Ramos (cell line): ENCODE measurements around the gene PDCL2.
"Not testable (repeated sequence)": the region's sequence is repeated elsewhere in the genome, so short reads cannot be mapped to it uniquely, and the experiment has no call there.

ENCODE experiments used
- in situ Hi-C: fragments of 300-500 bp; cut with MboI; formaldehyde crosslinking; loops from one replicate; pipeline ENCODE4 v1.14.3; 2022; ENCODE audit warnings: low sequenced_read_pairs; ENCODE audit not compliant: unreplicated experiment

The PDCL2 gene

DNA sequence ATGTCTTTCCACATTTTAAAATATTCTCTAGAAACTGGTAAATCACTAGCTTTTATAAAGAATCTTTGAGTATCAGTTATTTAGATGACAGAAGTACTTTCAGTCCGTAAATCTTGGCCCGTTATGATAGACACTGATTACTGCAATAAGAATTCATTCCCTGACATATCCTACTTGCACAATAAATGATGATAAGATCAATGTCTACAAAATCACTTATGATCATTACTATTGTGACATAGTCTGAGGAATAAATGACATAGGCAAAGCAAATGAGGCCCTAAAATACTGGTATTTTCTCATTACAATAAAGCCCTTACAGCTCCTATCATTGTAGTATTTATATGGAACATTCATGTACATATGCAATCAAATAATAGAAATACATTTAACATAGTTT lies 6.6 kb upstream of the PDCL2 start:
- in situ Hi-C loops: no loop called here

DNA sequence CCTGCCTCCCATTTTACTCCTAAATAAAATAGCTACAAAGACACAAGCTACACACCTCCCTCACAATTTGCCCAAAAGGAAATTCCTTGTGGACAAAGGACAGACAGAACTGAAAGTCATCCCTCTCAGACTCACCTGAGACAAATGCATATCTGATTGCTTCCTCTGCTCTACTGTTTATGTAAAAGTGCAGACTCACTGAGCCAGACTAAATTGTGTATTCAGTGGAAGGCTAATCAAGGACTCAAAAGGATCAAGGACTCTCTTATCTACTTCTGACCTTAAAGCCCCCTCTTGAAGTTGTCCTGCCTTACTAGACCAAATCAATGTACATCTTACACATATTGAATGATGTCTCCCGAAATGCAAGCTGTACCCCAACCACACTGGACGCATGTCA lies 3.9 kb downstream of the PDCL2 start:
- in situ Hi-C loops: no loop called here

DNA sequence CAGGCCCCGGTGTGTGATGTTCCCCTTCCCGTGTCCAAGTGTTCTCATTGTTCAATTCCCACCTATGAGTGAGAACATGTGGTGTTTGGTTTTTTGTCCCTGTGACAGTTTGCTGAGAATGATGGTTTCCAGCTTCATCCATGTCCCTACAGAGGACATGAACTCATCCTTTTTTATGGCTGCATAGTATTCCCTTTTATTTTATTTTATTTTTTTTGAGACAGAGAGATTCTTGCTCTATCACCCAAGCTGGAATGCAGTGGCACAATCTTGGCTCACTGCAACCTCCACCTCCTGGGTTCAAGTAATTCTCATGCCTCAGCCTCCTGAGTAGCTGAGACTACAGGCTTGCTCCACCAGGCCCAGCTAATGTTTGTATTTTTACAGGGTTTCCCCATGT lies 9.3 kb downstream of the PDCL2 start:
- in situ Hi-C loops: not testable (repeated sequence)

DNA sequence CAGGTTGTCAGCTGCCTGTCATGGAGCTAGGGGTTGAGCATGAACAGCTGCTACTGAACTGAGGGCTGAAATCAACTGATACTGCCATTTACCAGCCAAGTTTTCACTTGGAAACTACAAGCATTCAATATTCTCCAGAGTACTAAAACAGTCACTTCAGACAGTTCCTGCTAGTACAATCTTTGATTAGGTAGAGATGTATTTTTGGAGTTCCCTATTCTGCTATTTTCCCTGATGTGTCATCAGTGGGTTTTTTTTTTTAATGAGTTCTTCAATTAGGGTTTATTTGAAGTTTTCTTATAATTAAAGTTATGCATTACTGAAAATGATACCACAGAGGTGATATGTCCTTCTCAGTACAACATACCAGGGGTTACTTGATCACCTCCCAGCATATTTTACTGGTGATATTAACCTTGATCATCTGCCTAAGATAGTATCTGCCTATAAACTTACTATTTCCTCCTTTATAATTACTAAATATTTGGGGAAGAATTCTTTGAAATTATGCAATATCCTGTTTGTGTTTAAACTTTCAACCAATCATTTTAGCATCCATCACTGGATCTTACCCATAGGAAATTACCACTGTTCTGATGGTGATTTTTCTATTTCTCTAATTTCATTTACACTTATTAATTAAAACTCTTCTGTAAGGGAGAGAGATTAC lies 13.6 kb downstream of the PDCL2 start:
- in situ Hi-C loops: no loop called here

DNA sequence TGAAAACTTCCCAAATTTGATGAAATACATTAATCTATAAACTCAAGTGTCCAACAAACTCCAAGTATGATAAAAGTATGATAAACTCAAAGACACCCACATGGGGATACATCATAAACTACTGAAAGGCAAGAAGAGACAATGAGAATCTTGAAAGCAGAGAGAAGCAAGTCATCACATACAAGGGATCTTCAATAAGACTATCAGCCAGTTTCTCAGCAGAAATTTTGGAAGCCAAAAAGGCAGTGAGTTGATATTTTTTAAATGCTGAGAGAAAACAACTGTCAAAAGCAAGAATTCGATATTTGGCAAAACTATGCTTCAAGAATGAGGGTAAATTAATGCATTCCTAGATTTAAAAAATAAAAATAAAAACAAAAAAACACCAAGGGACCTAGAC lies 16.5 kb downstream of the PDCL2 start:
- in situ Hi-C loops: no loop called here

DNA sequence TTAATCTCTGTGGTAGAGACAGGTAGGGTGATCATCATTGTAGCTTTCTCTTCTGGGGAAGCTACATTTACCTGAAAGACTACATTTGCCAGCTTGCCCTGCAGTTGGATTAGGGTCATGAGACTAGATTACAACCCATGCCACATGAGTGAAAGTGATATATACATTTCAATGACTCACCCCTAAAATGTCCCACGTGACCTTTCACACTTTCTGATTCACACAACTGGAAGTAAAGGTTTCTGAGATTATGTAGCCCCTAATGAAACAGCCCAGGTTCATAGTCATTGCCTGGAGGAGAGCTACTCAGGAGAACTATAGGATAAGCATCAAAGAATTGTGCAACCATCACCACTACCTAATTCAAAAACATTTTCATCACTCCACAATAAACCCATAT lies 17.8 kb downstream of the PDCL2 start:
- in situ Hi-C loops: no loop called here

DNA sequence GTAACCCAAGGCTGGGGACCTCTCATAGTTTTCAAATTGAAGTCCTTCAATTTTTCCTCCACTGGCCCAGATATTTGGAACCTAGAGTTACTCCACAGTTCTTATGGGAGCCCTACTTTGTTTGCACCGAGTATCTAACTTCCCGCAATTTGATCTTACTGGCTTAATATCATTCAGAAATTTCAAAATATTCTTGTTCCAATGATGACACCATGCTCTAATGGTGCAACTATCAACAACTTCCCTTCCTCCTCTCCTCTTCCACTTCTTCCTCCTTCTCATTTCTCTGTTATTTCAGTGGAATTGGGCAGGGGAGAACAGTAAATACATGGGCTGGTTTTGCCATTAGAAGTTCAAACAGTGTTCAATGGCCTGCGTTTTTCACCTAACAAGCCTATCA lies 20.2 kb downstream of the PDCL2 start:
- in situ Hi-C loops: no loop called here

DNA sequence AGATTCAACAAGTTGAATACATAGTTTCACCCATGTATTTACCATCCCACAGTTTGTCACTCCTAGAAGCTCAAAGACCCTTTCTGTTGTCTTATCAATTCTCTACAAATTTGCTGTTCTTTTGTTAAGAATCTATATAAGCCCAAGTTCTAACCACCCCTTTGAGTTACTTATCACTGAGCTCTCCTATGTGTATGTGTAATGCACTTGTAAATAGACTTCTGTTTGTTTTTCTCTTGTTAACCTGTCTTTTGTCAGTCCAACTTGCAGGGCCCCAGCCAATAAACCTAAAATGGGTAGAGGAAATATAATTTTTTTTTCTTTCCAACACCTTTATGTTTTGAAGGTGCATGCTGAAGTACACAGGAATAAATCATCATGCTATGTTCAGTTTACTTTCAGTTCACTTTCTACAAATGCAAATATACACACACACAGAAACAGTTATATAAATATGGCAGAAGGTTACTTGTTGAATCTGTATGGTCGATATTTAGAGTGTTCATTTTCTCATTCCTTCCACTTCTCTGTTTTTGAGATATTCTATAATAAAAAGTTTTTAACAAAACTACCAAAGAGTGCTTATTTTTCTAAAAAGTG lies 23.0 kb downstream of the PDCL2 start:
- in situ Hi-C loops: no loop called here

DNA sequence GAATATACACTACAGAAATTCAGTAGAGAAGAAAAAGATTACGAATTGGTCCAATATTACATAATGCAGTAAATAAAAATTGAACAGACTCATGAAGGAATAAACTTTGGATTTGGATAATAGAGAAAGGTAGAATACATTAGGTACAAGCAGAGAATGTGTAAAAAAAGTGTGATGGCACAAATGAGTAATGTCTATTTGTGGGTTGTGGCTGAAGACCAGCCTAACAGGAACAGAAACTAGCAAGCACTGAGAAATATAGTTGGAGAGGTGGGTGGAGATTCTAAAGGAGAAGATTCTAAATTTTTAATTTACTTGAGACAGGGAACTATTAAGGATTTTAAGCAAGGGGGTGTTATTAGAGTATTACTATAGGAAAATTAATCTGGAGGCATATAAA lies 30.2 kb downstream of the PDCL2 start:
- in situ Hi-C loops: no loop called here

DNA sequence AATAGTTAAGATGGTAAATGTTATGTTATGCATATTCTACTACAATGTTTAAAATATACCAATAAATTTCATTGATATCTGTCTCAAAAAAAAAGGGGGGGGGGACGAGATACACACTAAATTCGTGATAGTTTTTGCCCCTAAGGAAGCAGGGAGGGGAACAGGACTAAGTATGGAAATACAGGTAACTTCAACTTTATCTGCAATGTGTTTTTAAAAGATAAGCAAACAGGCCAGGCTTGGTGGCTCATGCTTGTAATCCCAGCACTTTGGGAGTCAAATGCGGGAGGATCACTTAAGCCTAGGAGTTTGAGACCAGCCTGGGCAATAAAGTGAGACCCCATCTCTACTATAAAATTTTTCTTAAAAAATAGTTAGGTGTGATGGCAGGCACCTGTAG lies 31.9 kb downstream of the PDCL2 start:
- in situ Hi-C loops: no loop called here

DNA sequence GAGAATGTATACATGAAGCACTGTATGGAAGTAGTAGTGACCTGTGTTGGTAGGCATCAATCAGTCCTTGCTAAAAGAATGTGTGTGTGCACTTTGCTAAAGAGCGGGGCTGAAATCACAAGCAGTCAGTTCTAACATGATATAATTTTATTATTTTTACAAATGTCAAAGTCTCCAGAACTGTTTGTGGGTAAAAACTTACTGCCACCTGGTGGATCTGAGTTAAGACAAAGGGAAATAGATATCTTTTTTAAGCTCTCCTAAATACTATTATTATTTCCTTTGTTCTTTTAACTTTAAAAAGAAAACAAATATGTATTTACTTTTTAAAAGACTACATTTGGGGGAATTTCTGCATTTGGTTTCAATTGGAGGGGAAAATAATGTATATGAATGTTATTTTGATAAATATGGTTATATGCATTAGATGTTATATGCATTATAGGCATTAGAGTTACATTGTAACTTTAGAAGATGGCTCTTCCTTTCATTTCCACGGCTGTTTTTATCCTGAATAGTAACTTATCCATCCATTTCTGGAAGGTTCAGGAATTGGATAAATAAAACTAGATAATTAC lies 37.5 kb downstream of the PDCL2 start:
- in situ Hi-C loops: loop anchor here (10.0 kb wide), 1 partner anchor 200 kb away; no protein-coding TSS in a partner anchor

DNA sequence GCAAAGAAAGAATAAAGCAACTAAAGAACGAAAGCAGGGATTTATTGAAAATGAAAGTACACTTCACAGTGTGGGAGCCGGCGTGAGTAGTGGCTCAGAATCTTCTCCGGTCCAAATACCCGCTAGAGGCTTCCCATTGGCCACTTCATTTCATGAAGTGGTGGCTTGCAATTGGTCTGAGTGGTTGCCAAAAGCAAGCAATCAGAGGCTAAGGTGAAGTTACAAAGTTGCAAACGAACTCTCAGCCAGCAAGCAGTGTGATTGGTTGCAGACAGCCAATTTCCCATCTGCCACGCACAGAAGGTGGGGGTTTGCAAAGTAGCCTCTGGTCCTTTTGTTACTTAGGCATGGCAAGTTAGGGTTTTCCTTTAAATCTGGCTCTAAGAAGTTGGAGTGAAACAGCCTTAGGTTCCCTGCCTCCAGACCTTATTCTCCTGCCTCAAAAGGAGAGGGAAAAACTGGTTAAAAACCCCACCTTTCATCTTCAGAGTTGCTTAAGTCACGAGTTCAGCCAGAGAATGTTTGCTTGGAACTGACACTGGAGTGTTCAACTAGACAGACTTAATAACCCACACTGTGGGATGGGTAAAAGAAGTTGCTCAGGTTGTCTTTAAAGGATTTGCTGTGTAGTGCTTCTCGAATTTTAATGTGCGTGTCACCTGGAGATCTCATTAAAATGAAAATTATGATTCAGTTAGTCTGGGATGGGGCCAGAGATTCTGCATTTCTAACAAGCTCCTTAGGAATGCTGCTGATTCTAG lies 38.4 kb downstream of the PDCL2 start:
- in situ Hi-C loops: loop anchor here (10.0 kb wide), 1 partner anchor 199 kb away; no protein-coding TSS in a partner anchor

DNA sequence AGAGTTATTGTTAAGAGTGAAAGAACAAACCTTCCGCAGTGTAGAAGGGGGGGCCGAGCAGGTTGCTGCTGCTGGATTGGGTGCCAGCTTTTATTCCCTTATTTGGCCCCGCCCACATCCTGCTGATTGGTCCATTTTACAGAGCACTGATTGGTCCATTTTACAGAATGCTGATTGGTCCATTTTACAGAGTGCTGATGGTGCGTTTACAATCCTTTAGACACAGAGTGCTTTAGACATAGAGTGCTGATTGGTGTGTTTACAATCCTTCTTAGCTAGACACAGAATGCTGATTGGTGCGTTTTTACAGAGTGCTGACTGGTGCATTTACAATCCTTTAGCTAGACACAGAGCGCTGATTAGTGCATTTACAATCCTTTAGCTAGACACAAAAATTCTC lies 40.1 kb downstream of the PDCL2 start:
- in situ Hi-C loops: loop anchor here (10.0 kb wide), 1 partner anchor 197 kb away; no protein-coding TSS in a partner anchor

DNA sequence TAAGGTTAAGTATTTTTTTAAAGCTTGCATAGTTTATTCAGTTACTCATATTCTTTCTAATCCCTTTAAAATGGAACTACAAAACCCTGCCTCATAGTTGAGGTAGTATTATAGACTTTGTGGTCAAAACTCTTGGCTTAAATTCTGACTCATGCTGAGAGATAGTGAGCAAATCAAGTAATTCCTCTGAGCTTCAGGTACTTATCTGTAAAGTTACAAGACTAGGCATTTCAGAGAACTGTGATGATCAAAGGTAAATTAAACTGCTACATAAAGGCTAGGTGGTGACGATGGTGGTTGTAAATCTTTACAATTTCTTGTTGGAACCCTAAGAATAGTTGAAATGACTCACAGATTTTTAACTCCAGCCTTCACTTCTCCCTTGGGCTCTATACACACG lies 42.2 kb downstream of the PDCL2 start:
- in situ Hi-C loops: loop anchor here (10.0 kb wide), 1 partner anchor 195 kb away; no protein-coding TSS in a partner anchor

DNA sequence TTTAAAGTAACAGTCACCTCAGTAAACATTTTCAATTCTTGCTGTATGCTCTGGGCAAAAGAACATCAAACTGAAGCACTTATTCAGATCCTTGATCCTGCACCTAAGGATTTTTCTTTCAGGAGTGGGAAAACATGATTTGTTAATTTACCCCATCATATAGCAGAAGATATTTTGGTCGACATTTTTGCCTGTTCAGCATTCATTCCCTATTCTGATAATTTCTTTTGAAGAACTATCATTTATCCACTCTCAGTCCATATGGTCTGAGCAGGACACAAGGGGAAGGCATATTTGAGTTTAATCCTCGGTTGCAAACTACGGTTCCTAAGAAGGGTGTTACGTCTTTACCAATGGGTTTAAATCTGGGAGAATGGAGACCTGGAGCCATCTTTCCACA lies 44.1 kb downstream of the PDCL2 start:
- in situ Hi-C loops: no loop called here

DNA sequence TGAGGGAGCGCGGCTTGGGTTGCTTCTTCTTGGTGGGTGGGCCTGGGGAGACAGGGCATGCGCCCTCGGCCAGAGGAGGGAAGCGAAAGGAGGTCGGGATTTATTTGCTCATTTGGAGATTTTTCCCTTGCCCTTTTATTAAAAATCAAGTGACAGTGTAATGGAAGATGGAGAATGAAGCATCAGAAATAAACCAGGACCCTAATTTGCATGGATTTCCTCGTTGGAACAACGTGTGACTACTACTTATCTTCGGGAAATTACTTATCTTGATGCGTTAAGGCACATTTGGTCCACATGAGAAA lies 44.6 kb downstream of the PDCL2 start:
- in situ Hi-C loops: no loop called here

DNA sequence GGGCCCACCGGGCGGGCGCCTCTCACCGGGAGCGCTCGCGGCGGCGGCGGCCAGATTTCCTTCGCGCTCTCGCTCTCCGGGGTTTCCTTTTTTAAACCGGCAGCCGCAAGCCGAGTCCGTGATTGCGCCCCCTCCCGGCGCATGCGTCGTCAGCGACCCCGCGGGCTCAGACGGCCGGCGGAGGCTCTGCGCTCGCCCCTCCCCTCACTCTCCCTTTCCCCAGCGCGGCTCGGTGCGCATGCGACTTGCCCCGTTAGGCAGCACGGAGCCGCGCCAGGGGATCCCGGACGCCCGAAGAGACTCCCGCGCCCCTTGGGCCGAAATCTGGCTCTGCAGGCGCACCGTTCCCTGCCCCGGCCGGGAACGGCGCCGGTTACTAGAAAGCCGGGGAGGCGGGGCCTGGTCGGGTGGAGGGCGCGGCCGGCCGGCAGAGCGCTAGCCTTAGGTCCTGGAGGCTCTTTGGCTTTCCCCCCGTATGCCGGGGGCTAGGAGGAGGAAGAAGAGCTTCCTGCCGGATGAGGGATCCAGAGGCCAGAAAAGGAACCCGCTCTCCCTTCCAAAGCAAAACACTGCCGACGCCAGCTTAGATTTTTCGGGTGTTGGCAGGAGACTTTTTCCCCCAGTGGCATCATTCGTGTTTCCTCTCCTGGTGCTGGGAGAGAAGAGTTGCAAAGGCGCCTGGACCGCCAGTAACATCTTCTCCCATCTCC lies 45.1 kb downstream of the PDCL2 start, which contains the start of gene CLOCK:
Gene CLOCK, minus strand, starts transcription at position 154 of the 710 bp plus-strand sequence. CDS start 64,124 bp downstream, outside the sequence.
- in situ Hi-C loops: no loop called here

DNA sequence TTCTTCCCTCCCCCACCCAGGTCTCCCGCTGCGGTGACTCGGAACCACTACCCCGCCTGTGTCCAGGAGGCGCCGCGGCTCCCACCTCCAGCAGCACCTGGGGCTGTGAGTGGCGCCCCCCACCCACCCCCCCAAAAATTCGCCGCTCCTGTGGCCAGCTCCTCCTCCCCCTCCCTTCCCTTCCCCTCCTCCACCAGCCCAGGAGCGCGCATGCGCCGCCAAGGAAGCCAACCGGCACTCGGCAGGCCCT lies 45.6 kb downstream of the PDCL2 start:
- in situ Hi-C loops: no loop called here

DNA sequence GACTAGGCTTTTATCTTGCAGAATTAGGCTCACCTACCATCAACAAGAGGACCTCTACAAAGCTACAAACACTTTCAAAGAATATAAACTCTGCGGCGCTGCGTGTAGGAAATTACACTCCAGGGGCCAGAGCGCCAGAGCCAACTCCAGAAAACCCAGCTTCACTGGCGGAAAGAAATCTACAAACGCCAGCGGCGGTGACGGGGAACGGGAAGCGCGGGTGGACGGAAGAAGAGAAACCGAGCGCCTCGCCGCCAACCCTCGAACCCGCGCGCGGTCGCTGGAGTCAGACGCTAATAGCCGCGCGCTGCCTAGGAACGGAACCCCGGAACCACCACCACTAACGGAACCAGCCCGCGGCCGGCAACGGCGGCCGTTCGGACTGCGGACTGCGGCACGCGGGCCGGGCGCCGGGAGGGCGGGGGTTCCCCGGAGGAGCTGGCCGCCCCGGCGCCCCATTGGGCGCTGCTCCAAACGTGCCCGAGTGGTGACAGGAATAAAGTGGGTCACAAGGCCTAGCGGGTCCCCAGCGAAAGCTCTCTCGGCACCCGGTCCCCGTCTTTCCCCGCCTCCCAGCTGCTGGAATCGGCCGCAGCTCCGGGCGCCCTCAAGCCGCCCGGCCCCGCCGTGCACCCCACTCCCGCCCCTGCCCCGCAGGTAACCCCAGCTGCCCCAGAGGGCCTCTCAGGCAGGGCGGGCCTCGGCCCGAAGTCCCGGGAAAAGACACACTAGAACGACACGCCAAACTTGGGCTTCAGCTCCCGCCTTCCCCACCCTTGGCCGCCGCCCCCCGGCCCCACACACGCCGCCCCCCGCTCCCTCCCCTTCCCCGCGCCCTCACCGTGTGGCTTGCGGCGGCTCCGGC lies 46.2 kb downstream of the PDCL2 start:
- in situ Hi-C loops: no loop called here

DNA sequence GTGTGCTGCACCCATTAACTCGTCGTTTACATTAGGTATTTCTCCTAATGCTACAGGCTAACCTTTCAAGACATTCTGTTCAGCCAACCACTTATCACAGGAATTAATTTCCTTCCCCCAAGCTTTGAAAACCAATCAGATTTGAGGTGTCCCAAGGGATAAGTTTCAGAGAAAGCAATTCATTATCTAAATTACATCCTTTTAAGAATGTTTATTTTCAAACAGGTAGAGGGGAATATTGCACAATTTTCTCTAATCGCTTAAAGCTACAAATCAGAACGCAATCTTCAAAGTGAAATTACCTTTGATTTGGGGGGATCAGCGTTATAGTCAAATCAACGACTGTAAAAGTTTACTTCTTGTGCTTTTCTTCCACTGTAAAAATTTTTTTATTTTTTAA lies 46.9 kb downstream of the PDCL2 start:
- in situ Hi-C loops: no loop called here
